Transverse colon (tissue), 3 donors: ENCODE data around the gene NQO2.

Experiments used
- CTCF ChIP-seq, 5 experiments: fragments of 200-600 bp in 3 of 5; fragments of 450-650 bp in 2 of 5; sonication (generic) in 3 of 5; IDR thresholded peaks; 1 replicate in 2 of 5; 2 replicates in 3 of 5; pipeline ENCODE4 v1.5.1; 2016 to 2017; ENCODE audit warnings: antibody characterized with exemption in 5 of 5, inconsistent platforms in 3 of 5, mild to moderate bottlenecking in 2 of 5, moderate library complexity in 1 of 5
- POLR2A ChIP-seq: fragments of 450-650 bp; IDR thresholded peaks from one replicate; pipeline ENCODE4 v1.6.1; 2016; ENCODE audit warnings: antibody characterized with exemption, mild to moderate bottlenecking, moderate library complexity

- no peak for TF ChIP-seq CTCF (IDR thresholded peaks at IDR 0.05)
- no peak for TF ChIP-seq POLR2A
Measured at GRCh38 chr6:3053231-3053508, 53.5 kb downstream of the NQO2 start.
